ENCODE measurements around the gene LMO2.

DNA sequence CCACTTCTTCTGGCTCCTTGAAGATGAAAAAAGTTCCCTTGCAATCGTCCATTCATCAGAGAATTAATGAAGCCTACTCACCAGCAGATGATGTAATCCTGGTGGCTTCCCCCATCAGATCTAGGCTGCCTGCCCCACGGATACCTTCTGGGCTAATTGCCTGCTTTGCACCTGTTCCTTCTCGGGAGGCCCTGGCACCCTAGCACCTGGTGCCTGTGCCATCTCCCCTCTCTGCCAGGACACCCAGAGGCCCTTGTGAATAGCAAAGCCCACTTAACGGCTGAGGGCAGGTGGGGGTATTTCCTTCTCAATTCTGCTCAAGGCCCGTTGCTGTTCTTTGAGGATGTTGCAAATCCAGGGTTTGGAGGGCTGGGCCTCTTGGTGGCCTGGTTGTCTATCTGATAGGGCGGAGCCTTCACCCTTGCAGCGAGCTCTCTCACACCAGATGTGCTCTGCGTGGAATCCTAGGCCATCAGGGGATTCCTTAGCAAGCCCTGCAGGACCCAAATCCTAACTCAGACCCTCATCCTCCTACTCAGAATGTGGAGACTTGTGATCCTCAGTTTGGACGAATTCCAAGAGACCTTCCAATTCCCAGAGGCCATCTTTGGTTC is at the start of gene LMO2:
- TF ChIP-seq, protein P1, sequence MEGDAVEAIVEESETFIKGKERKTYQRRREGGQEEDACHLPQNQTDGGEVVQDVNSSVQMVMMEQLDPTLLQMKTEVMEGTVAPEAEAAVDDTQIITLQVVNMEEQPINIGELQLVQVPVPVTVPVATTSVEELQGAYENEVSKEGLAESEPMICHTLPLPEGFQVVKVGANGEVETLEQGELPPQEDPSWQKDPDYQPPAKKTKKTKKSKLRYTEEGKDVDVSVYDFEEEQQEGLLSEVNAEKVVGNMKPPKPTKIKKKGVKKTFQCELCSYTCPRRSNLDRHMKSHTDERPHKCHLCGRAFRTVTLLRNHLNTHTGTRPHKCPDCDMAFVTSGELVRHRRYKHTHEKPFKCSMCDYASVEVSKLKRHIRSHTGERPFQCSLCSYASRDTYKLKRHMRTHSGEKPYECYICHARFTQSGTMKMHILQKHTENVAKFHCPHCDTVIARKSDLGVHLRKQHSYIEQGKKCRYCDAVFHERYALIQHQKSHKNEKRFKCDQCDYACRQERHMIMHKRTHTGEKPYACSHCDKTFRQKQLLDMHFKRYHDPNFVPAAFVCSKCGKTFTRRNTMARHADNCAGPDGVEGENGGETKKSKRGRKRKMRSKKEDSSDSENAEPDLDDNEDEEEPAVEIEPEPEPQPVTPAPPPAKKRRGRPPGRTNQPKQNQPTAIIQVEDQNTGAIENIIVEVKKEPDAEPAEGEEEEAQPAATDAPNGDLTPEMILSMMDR (IDR thresholded peaks at IDR 0.05) = no peak
- TF ChIP-seq POLR2AphosphoS5 (IDR thresholded peaks at IDR 0.05; ENCODE audit: low read depth, low read length) = no peak
- TF ChIP-seq, protein P2, sequence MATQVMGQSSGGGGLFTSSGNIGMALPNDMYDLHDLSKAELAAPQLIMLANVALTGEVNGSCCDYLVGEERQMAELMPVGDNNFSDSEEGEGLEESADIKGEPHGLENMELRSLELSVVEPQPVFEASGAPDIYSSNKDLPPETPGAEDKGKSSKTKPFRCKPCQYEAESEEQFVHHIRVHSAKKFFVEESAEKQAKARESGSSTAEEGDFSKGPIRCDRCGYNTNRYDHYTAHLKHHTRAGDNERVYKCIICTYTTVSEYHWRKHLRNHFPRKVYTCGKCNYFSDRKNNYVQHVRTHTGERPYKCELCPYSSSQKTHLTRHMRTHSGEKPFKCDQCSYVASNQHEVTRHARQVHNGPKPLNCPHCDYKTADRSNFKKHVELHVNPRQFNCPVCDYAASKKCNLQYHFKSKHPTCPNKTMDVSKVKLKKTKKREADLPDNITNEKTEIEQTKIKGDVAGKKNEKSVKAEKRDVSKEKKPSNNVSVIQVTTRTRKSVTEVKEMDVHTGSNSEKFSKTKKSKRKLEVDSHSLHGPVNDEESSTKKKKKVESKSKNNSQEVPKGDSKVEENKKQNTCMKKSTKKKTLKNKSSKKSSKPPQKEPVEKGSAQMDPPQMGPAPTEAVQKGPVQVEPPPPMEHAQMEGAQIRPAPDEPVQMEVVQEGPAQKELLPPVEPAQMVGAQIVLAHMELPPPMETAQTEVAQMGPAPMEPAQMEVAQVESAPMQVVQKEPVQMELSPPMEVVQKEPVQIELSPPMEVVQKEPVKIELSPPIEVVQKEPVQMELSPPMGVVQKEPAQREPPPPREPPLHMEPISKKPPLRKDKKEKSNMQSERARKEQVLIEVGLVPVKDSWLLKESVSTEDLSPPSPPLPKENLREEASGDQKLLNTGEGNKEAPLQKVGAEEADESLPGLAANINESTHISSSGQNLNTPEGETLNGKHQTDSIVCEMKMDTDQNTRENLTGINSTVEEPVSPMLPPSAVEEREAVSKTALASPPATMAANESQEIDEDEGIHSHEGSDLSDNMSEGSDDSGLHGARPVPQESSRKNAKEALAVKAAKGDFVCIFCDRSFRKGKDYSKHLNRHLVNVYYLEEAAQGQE (IDR thresholded peaks at IDR 0.05; ENCODE audit: insufficient read depth in 1 of 2, low read depth in 2 of 2, low read length in 1 of 2) = no peak
